Amygdala (tissue), 56 donors: Measurements from ENCODE around the gene CSAG1.
"Not testable (repeated sequence)": the region's sequence is repeated elsewhere in the genome, so short reads cannot be mapped to it uniquely, and the experiment has no call there.

Experiments used
- DNase-seq, 56 donors: peaks; one replicate each; lab custom pipeline; 2025; lab: John Stamatoyannopoulos, UW

CSAG1 gene

DNA sequence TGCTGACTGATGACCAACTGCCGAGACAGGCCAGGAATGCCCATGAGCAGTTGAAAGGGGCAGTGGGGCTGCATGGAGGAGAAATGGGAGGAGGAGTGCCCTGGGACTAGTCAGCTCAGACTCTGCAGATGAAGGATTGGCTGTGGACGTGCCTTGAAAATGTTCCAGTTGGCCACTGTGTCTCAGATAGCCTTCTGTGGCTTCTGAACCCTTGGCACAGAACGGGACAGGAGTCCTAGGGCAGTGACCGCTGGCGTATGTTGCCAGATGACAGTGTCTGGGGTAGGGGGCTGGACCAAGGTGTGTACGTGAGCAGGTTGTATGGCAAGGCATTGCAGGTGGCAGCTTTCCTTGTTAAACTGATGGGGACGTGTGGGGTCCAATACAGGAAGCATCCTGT, 27.0 kb downstream of the CSAG1 start:
- DNase-seq: not testable (repeated sequence)

- DNase-seq: not testable (repeated sequence)
Measured at GRCh38 chrX:152700390-152700789, 33.1 kb downstream of the CSAG1 start.

- DNase-seq: not testable (repeated sequence)
Measured at GRCh38 chrX:152697952-152698931, 35.3 kb downstream of the CSAG1 start, which contains the start of gene MAGEA3. Gene MAGEA3, plus strand, starts transcription at chrX:152698794. Its CDS starts 2,039 bp downstream, at chrX:152700833.

- DNase-seq: not testable (repeated sequence)
Measured at GRCh38 chrX:152681012-152681411, 52.5 kb downstream of the CSAG1 start.
